GM12872 (cell line): ENCODE results near the gene COL4A5.

Source experiments
- CTCF ChIP-seq: IDR thresholded peaks from 3 replicates; pipeline ENCODE4 v1.5.1; 2011; ENCODE audit warnings: low read depth, mild to moderate bottlenecking, low read length, moderate library complexity; ENCODE audit not compliant: insufficient read depth

Gene COL4A5

GRCh38 chrX:108666101-108666500, 226.5 kb downstream of the COL4A5 start:
- no peak for TF ChIP-seq CTCF

GRCh38 chrX:108671526-108671925, 231.9 kb downstream of the COL4A5 start:
- no peak for TF ChIP-seq CTCF

GRCh38 chrX:108696690-108697089, 257.1 kb downstream of the COL4A5 start:
- TF ChIP-seq CTCF: no peak

- peak; percentile 37; the same call in 1 of the 3 replicates for TF ChIP-seq CTCF
These were observed 259.7 kb downstream of the COL4A5 start for GRCh38 chrX:108699368-108699767.

DNA sequence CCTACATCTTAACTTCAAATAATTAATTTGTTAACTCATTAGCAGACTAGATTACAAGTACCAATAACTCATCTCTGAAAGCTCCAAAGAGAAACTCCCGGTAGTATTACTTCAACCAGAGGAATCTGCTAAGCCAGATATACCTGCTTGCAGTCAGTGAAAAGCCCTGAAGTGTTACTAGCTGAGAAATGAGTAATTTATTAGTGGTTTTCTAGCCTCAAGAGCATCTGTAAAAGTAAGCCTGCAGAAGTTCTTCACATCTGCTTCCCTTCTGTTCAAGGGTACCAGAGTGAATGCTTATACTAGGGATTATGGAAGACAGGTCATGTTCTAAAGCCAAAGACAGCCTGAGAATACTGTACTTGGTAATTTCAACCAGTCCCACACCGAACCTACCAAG, 262.0 kb downstream of the COL4A5 start:
- no peak for TF ChIP-seq CTCF

GRCh38 chrX:108702530-108702929, 262.9 kb downstream of the COL4A5 start:
- no peak for TF ChIP-seq CTCF

DNA sequence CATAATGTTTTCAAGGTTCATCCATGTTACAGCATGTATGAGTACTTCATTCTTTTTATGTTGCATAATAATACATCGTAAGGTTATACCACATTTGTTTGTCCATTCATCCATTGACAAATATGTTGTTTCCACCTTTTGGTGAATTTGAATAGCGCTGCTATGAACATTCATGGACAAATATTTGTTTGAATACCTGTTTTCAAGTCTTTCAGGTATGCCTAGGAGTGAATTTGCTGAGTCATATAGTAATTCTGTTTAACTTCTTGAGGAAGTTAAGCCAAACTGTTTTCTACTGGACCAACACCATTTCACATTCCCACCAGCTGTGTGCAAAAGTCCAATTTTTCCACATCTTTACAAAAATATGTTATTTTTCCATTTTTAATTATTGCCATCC, 265.2 kb downstream of the COL4A5 start:
- TF ChIP-seq CTCF: no peak

- TF ChIP-seq CTCF: no peak
These were observed 273.2 kb downstream of the COL4A5 start for GRCh38 chrX:108712886-108713285.
